Fibroblast of the aortic adventitia (primary cell): ENCODE results near the gene RTL10. TPM values are rescaled to one million over a fixed set of nuclear protein-coding genes. Genes with fewer than 3 reads are reported as not detected.

Experiments used
- DNase-seq: peaks from one replicate; pipeline ENCODE4 v3.0.0-alpha.2; 2010; ENCODE audit warnings: low read depth
- H3K4me3 ChIP-seq: 2 replicates; pipeline ENCODE4 v1.5.1; 2011; ENCODE audit warnings: low read depth, mild to moderate bottlenecking, control low read depth, low read length, moderate library complexity
- total RNA-seq: library from RNA; depleted of rRNA; stranded (reverse); fragments of >200 nt; gene quantifications from 2 replicates; pipeline ENCODE4 v1.2.3, GENCODE V29; 2012; ENCODE audit warnings: low replicate concordance
- TF ChIP-seq, protein P1 (sequence below): IDR thresholded peaks from 2 replicates; pipeline ENCODE4 v1.5.1; 2011; ENCODE audit warnings: mild to moderate bottlenecking, low read length, control low read depth, inconsistent platforms; ENCODE audit not compliant: insufficient read depth

RTL10 gene
- total RNA-seq, 1 donor, result 10.8 TPM

- no peak for DNase-seq
- TF ChIP-seq, protein P1, sequence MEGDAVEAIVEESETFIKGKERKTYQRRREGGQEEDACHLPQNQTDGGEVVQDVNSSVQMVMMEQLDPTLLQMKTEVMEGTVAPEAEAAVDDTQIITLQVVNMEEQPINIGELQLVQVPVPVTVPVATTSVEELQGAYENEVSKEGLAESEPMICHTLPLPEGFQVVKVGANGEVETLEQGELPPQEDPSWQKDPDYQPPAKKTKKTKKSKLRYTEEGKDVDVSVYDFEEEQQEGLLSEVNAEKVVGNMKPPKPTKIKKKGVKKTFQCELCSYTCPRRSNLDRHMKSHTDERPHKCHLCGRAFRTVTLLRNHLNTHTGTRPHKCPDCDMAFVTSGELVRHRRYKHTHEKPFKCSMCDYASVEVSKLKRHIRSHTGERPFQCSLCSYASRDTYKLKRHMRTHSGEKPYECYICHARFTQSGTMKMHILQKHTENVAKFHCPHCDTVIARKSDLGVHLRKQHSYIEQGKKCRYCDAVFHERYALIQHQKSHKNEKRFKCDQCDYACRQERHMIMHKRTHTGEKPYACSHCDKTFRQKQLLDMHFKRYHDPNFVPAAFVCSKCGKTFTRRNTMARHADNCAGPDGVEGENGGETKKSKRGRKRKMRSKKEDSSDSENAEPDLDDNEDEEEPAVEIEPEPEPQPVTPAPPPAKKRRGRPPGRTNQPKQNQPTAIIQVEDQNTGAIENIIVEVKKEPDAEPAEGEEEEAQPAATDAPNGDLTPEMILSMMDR, result no peak
- H3K4me3 ChIP-seq, result no peak overlapping the region
These were observed 24.5 kb upstream of the RTL10 start for GRCh38 chr22:19879246-19879570.

DNA sequence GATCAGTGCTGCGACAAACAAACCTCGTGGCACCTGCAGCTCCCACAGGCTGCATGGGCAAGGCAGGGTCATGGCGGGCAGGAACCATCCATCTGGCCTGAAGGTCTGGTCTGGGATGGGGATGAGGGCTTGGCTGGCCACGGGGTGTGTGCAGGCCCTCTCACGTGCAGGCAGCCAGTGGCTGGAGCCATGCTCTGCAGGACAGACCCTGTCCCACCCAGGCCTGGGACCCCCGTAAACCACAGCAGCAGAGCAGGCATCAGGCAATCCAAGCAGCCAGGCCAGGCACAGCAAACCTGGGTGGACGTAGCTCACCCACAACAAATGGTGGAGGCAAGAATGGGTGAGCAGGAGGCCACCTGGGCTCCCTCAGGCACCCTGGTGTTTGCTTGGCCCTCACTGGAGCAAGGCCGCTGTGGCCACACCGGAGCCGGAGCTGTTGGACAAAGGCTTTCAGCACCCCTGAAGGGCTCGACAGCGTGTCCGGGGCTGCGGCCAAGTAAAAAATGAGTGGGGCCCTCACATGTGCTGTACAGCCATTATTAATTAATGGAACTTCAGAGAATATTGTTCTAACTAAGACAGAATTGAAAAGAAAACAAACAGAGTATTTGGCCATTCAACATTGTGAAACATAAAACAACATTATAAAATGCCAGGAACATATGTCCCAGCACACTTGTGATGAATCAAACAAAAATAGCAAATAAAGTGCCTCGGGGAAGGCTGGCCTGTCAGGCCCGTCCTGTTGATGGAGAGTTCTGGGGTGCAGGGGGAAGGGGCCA, 24.0 kb upstream of the RTL10 start:
- TF ChIP-seq, protein P1, result no peak
- DNase-seq, result no peak
- H3K4me3 ChIP-seq, result no peak overlapping the region

DNA sequence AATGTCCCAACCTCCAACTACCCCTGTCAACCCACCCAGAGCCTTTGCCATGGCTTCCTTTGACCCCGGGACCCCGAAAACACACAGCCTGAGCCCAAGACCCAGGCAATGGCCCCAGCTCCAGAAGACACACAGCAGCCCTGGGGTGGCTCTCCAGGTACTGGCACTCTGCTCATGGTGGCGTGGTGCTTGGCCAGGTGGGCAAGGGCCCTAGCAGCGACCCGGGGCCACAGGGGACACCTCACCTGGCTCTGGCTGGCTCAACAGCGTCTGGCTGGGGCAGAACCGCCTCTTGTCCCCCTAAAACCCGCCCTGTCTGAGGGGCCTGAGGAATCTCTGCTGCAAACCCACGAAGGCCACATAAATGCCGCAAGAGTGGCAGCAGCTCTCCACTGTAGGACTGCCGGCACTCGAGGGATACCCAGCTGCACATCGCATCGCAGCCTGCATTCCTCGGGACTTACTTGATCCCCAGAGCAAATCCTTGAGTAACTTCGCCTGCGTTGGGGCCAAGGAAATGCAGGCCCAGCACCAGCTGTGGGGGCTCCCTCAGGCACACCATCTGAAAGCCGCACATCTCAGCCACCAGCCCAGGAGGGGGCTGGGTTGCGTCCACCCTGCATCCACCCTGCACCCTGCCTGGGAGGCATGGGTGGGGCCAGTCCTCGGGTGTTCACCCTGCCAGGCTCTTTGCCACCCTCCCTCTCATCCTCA, 23.1 kb upstream of the RTL10 start:
- TF ChIP-seq, protein P1, result no peak
- no peak overlapping the region for H3K4me3 ChIP-seq
- peak; percentile 10 for DNase-seq

- H3K4me3 ChIP-seq, result no peak overlapping the region
- no peak for DNase-seq
- TF ChIP-seq, protein P1, result no peak
These were observed 22.4 kb upstream of the RTL10 start for GRCh38 chr22:19876941-19877625.

- H3K4me3 ChIP-seq, result no peak overlapping the region
- peak; percentile 31 for DNase-seq
- TF ChIP-seq, protein P1, result no peak
These were observed 21.8 kb upstream of the RTL10 start for GRCh38 chr22:19876314-19876940.

DNA sequence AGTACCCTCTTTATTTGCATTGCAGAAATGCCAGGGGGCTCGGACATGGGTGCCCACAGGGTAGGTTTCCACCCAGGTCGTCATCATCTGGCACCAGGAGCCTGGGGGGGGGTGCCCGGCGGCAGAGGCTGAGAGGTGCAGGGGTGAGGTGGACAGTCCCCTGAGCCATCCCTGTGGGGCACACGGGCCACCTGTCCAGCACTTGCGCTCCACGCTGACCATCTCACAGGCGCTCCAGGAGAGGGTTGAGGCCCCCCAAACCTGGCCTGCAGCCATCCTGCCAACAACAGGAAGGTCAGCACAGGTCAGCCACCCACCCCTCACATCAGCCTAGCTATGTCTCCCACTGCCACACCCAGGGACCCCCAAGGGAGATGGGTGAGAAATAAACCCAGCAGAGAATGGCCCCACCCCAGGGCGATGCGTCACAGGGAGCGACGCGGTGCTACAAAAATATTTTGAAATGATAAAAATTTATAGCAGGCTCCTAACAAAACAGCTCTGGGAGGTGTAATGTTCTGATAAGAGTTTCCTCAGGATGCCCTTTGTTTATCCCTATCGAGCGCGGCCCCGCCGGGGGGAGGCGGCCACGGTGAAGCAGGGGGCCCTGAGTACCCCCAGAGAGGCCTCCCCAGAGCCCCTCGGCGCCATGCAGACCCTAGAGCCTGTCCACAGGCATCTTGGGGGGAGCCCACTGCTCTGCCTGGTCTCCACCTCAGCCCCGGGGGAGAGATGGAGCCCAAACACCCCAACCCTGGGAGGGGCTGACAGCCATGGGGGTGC, 21.0 kb upstream of the RTL10 start:
- peak; percentile 65 for DNase-seq
- TF ChIP-seq, protein P1, result no peak
- no peak overlapping the region for H3K4me3 ChIP-seq
